CD4-positive, alpha-beta T cell treated with Interleukin-4 for 4 hours (primary cell): Measurements from ENCODE around the gene TCFL5.

Experiments used
- DNase-seq: peaks from one replicate; pipeline ENCODE4 v3.0.0-alpha.2; 2020

Gene TCFL5

GRCh38 chr20:62808211-62808865, 53.3 kb downstream of the TCFL5 start:
- DNase-seq, result peak; percentile 61

DNA sequence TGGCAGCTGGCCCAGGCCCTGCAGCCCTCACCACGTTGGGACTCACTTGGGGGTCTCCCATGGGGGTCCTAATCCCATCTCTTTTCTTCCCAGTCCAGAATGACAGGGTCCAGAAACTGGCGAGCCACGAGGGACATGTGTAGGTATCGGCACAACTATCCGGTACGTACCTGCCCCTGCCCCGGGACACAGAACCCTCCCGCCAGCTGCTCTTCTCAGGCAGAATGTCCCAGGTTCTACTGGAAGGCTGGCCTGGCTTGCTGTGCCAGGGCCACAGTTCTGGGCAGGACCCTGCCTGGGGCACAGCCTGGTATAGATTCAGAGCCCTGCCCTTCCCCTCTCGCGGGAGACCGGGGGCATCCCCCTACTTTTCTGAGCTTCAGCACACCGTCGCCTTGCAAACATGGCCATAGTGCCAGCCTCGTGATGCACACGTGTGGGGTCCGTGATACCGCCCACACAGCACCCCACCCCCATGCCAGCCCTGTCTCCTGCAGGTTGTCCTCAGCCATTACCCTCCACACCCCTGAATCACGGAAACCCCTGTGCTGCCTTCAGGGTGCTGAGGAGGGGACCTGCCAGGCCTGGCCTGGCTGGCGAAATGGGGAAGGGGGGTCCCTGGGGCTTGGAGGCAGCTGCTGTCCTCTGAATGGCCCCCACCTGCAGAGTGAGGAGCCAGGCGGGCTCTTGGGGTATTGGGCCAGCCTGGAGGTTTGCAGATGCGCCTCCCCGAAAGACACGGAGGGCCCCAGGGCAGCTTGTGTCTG, 54.0 kb downstream of the TCFL5 start:
- DNase-seq, result no peak

GRCh38 chr20:62806383-62807050, 55.1 kb downstream of the TCFL5 start:
- no peak for DNase-seq

DNA sequence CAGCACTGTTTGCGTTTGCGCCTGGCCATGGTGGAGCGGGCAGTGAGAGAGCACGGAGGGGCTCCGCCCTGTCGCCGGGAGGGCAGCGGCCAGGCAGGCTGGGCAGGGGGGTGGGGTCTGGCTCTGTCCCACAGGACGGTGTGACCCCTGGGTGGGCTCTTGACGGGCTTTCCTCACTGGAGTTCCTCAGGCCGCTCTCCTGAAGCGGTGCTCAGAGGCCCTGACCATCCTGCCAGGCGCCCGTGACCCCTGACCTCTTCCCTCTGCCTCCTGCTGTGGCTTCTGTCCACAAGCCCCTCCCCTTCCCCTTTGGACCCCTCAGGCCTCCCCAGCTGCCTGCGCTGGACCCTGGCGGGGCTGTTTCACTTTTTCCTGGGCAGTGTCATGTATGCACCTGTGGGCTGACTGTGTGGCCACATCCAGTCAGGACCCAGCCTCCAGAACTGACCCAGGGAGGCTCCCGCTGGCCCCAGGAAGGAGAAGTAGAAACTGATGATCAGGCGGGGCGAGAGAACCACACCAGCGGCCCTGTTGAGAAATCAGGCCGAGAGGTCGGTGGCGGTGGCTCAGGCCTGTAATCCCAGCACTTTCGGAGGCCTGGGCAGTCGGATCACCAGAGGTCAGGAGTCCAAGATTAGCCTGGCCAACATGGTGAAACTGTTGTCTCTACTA, 55.8 kb downstream of the TCFL5 start:
- no peak for DNase-seq

DNA sequence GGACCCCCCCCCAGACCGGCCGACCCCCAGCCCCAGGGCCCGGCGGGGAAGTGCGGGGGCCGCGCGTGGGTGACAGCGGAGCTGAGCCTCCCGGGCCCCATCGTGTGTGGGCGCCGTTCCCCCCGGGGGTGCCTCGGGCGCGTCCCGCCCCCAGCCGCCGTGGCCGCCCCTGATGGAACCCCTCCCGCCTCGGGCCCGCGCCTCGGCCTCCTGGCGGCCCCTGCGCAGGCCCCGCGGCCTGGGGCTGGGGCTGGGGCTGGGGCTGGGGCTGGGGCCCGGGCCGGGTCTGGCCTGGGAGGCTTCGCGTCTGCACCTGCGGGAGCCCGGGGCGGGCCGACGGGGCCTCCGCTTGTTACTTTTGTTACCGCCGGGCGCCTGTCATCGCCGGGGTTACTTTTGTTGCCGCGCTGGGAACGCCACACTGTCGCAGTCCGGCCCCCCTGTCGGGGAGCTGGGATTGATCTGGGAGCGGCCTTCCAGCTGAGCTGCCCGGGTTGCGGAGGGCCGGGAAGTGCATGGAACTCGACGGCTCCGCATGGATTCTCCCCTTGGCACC, 56.4 kb downstream of the TCFL5 start:
- DNase-seq, result no peak

- DNase-seq, result peak; percentile 60
Observed at GRCh38 chr20:62804627-62805154, 56.9 kb downstream of the TCFL5 start, which contains the start of gene OGFR. Gene OGFR (plus strand): TSS chr20:62804835. CDS start chr20:62804860, 25 bp downstream.

DNA sequence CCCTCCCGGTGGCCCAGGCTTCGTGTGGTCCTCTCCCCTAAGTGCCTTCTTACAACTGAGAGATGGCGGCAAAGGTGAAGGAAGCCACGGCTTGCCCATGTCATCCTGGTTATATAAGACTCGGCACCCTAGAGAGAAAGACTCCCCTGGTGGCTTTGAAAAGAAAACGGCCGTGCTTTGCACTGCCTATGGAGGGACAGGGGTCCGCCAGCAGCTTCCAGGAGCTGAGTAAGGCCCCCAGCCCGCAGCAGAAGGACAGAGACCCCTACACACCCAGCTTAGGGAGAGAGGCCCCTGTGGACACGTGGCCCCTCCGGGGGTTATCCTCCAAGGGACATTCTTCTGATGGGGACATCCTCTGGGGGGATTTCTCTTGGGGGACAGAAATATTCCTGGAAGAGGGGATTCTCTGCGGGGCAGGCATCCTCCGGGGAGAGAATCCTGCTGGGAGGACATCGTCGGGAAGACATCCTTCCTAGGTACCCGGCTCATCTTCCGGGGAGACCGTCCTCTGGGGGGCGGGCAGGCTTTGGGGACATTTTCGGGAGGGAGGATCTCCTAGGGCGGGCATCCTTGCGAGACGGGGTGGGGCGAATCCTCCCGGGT, 57.5 kb downstream of the TCFL5 start:
- DNase-seq, result no peak

GRCh38 chr20:62802026-62802712, 59.5 kb downstream of the TCFL5 start:
- no peak for DNase-seq

- no peak for DNase-seq
Observed at GRCh38 chr20:62801284-62802010, 60.2 kb downstream of the TCFL5 start.

- no peak for DNase-seq
Observed at GRCh38 chr20:62800314-62801259, 61.0 kb downstream of the TCFL5 start.

DNA sequence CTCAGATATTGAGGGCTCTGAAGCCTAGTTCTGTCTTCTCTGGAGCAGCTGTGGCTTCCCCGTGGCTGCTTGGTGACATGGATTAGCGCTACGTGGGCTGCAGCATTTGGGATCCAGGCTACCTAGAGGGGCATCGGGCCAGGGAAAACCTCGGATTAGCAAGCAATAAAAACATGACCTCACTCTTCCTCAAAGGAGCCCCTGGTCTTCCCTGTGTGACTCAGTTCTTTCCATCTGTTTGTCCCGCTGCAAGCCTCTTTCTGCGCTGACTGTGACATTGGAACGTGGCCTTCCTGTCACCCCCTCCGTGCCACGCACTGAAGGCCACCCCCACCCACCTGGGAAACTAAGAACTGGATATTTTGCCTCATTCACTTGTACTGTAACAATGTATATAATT, 61.7 kb downstream of the TCFL5 start:
- no peak for DNase-seq

- DNase-seq, result no peak
Observed at GRCh38 chr20:62799459-62799858, 62.2 kb downstream of the TCFL5 start.

GRCh38 chr20:62799036-62799435, 62.6 kb downstream of the TCFL5 start:
- no peak for DNase-seq

GRCh38 chr20:62797671-62798532, 63.7 kb downstream of the TCFL5 start:
- no peak for DNase-seq

DNA sequence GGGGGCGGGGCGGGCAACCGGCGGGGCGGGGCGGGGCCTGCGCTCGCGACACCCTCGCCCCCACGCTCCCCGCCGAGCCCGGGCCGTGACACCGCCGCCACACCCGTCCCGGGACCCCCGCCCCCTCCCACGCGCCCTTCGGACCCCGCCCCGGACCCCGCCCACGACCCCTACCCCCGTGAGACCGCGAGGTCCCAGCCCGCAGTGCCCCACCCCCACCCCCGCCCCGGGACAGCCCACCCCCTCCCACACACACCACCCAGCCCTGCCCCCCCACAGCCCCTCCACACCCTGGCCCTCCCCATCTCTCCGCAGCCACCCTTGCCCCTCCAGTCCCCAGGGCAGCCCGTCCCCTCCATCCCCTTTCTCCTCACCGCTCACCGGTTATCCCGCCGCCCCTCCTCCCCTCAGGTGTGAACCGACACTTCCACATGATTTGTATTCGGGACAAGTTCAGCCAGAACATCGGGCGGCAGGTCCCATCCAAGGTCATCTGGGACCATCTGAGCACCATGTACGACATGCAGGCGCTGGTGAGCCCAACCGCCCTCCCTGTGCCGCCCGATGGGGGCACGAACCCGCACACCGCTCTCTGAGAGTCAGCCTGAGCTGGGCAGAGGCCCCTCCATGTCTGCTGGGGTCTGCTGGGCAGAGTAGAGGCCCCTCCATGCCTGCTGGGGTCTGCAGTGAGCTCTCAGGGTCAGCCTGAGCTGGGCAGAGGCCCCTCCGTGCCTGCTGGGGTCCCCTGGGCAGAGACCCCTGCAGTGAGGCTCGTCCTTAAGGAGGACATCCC, 64.7 kb downstream of the TCFL5 start:
- DNase-seq, result no peak

- DNase-seq, result peak; percentile 45
Observed at GRCh38 chr20:62795023-62795761, 66.4 kb downstream of the TCFL5 start.
